Kidney (tissue), 14 donors: ENCODE results near the gene SLC12A9. TPM values are rescaled to one million over a fixed set of nuclear protein-coding genes. Genes with fewer than 3 reads are reported as not detected.
A peak's percentile ranks its signal among the peaks of the same experiment; 100 is the strongest.

Experiments used
- DNase-seq, 5 donors: peaks; one replicate each; pipeline ENCODE4 v3.0.0-alpha.2; 2013 to 2020
- FAIRE-seq: peaks from 2 replicates; lab custom pipeline; 2012; peaks lifted over from hg19 to GRCh38; lab: Jason Lieb, UNC
- H3K27ac ChIP-seq, 2 donors: one replicate each; pipeline ENCODE4 v1.7.0; 2013; ENCODE audit warnings: low read depth in 2 of 2, low read length in 2 of 2, inconsistent platforms in 1 of 2
- H3K27me3 ChIP-seq: one replicate; pipeline ENCODE4 v1.7.1; 2013; ENCODE audit warnings: low read length, inconsistent platforms; ENCODE audit not compliant: control insufficient read depth, insufficient read depth
- H3K36me3 ChIP-seq, 3 donors: one replicate each; pipeline versions ENCODE4 v1.7.0 to v1.7.1; 2013; ENCODE audit warnings: low read length in 3 of 3, control low read depth in 1 of 3, inconsistent platforms in 1 of 3; ENCODE audit not compliant: insufficient read depth in 3 of 3, control insufficient read depth in 2 of 3
- H3K4me1 ChIP-seq, 3 donors: one replicate each; pipeline versions ENCODE4 v1.7.0 to v1.7.1; 2013; ENCODE audit warnings: low read length in 3 of 3, inconsistent platforms in 1 of 3, low read depth in 1 of 3; ENCODE audit not compliant: control insufficient read depth in 2 of 3, insufficient read depth in 2 of 3
- H3K4me3 ChIP-seq, 3 donors: one replicate each; pipeline versions ENCODE4 v1.7.0 to v1.8.1; 2013; ENCODE audit warnings: low read length in 3 of 3, control low read depth in 1 of 3, inconsistent platforms in 1 of 3
- H3K9ac ChIP-seq, 3 donors: one replicate each; pipeline versions ENCODE4 v1.7.0 to v1.7.1; 2013; ENCODE audit warnings: low read length in 3 of 3, control low read depth in 1 of 3, inconsistent platforms in 1 of 3
- H3K9me3 ChIP-seq, 3 donors: one replicate each; pipeline versions ENCODE4 v1.7.0 to v1.7.1; 2013; ENCODE audit warnings: low read length in 3 of 3, control low read depth in 1 of 3, inconsistent platforms in 1 of 3; ENCODE audit not compliant: control insufficient read depth in 2 of 3, insufficient read depth in 1 of 3
- intact Hi-C: fragments of 100-400 bp; cut with DNase I; formaldehyde crosslinking; loops from one replicate; pipeline ENCODE4 v1.11.1; 2022
- polyA plus RNA-seq: library from polyadenylated mRNA; stranded (reverse); fragments of 350-450 nt; fragmentation: Illumina TruSeq; extraction: RNeasy Lipid Tissue Mini Kit (QIAGEN cat#74804); gene quantifications from one replicate; pipeline ENCODE4 v1.2.3, GENCODE V29; 2014; ENCODE audit warnings: low read depth, low replicate concordance; ENCODE audit not compliant: insufficient read depth
- total RNA-seq: library from RNA; stranded (reverse); fragmentation: NEBNext Ultra II Directional; extraction: Animal tissue kit (Norgen Biotek cat#: 25700); gene quantifications from one replicate; pipeline ENCODE4 v1.2.1, GENCODE V29; 2021
- TF ChIP-seq, protein P1 (sequence below): IDR thresholded peaks from 3 replicates; pipeline ENCODE4 v1.5.1; 2012; ENCODE audit warnings: mild to moderate bottlenecking, moderate library complexity, borderline replicate concordance; ENCODE audit not compliant: insufficient read depth; ENCODE audit errors: extremely low read depth
- donor health status: control.
- donor health status: control.
- donor health status: control.
- donor health status: control.
- donor health status: control.
- donor health status: DM: yes; HTN: yes; CAD: no.
- donor health status: Normal renal cell carcinoma (clear cell type).

SLC12A9 gene
- total and polyA plus RNA-seq, 2 donors from 2014 or later, result 19.7 to 29.9 TPM

DNA sequence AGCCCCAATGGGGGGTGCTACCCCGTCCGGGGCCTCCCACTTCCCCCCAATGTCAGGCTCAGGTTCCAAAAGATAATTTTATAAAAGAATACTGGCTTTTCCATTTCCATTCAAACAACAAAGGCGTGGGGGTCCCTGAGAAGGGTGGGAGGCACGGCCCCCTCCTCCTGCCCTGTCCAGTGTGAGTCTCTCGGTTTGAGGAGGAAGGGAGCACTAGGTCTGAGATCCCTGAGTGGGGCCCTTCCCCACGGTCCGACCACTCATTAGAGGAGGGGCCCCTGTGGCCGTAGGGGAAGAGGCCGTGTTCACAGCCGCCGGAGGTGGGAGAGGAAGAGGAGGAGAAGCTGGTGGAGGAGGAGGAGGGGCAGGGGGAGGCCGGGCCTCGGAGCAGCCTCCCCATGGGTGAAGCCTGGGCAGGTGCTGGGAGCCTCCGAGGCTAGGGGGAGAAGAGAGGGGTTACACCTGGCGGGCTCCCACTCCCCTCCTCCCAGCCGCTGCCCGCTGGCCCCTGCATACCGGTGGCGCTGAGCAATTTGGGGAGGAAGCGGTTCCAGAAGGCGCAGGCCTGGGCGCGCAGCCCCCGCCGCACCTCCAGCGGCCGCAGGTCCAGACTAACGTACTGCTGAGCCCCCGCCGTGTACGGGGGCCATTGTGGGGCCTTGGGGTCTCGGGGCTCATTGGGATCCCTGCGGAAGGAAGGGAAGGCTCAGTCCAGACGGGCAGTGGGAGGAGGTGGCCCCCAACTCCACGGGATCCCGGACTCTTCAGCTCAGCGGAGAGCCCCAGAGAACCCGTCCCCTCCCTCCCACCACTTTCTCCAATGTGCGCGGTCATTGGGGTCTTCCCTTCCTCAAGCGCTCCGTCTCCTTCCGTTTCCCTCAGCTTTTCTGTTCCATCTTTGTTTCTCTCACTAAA is 38.4 kb downstream of the SLC12A9 start:
- FAIRE-seq (no peak), DNase-seq (peak; percentile 43 to 86 (median 73))
- intact Hi-C loops, result no loop called here
- no peaks in the 10 kb centered on the region for H3K9me3 ChIP-seq
- TF ChIP-seq, protein P1, sequence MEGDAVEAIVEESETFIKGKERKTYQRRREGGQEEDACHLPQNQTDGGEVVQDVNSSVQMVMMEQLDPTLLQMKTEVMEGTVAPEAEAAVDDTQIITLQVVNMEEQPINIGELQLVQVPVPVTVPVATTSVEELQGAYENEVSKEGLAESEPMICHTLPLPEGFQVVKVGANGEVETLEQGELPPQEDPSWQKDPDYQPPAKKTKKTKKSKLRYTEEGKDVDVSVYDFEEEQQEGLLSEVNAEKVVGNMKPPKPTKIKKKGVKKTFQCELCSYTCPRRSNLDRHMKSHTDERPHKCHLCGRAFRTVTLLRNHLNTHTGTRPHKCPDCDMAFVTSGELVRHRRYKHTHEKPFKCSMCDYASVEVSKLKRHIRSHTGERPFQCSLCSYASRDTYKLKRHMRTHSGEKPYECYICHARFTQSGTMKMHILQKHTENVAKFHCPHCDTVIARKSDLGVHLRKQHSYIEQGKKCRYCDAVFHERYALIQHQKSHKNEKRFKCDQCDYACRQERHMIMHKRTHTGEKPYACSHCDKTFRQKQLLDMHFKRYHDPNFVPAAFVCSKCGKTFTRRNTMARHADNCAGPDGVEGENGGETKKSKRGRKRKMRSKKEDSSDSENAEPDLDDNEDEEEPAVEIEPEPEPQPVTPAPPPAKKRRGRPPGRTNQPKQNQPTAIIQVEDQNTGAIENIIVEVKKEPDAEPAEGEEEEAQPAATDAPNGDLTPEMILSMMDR, result no peak
- peak overlapping the region in 2 of 3 donors; percentile 53 to 67 for H3K9ac ChIP-seq
- H3K36me3 ChIP-seq, result peaks cover 11 to 29% (median 20%) of the 10 kb centered on the region in 3 donors
- peak overlapping the region; percentile 58 to 72 (median 71) for H3K4me3 ChIP-seq
- peak overlapping the region; percentile 89 to 95 for H3K27ac ChIP-seq
- peaks cover under 1% of the 10 kb centered on the region for H3K27me3 ChIP-seq
- H3K4me1 ChIP-seq, result peaks cover 0 to 19% (median 4%) of the 10 kb centered on the region in 3 donors

DNA sequence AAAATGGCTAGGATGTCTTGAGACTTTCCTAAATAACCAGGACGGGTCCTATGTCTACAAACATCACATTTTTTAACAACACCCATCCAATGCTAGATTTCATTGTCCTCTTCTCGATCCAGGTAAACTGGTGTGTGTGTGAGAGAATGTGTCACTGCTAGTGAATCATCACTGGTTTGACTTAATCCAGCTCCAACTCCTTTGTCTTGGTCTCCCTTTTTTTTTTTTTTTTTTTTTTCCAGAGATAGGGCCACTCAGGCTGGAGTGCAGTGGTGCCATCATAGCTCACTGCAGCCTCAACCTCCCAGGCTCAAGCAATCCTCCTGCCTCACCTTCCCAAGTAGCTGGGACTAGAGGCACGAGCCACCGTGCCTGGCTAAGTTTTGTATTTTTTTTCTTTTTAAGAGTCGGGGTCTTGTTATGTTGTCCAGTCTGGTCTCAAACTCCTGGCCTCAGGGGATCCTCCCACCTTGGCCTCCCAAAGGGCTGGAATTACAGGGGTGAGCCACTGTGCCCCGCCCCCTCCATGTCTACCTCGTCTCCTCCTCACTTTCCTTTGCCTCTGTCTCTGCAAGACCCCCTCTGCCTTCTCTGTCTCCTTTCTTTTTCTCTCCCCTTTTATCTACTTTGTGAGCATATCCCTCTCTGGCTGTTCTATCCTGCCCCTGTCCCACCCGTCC is 39.2 kb downstream of the SLC12A9 start:
- H3K4me1 ChIP-seq, result peaks cover 0 to 24% (median 4%) of the 10 kb centered on the region in 3 donors
- TF ChIP-seq, protein P1, result no peak
- H3K27me3 ChIP-seq, result peaks cover 5% of the 10 kb centered on the region
- H3K36me3 ChIP-seq, result peaks cover 7 to 21% (median 12%) of the 10 kb centered on the region in 3 donors
- H3K4me3 ChIP-seq, result peak overlapping the region in 1 of 3 donors; percentile 46
- FAIRE-seq (no peak), DNase-seq (peak in 1 of 5 donors; percentile 54)
- H3K9me3 ChIP-seq, result no peaks in the 10 kb centered on the region
- H3K27ac ChIP-seq, result no peak overlapping the region
- intact Hi-C loops, result no loop called here
- H3K9ac ChIP-seq, result peak overlapping the region in 1 of 3 donors; percentile 22

DNA sequence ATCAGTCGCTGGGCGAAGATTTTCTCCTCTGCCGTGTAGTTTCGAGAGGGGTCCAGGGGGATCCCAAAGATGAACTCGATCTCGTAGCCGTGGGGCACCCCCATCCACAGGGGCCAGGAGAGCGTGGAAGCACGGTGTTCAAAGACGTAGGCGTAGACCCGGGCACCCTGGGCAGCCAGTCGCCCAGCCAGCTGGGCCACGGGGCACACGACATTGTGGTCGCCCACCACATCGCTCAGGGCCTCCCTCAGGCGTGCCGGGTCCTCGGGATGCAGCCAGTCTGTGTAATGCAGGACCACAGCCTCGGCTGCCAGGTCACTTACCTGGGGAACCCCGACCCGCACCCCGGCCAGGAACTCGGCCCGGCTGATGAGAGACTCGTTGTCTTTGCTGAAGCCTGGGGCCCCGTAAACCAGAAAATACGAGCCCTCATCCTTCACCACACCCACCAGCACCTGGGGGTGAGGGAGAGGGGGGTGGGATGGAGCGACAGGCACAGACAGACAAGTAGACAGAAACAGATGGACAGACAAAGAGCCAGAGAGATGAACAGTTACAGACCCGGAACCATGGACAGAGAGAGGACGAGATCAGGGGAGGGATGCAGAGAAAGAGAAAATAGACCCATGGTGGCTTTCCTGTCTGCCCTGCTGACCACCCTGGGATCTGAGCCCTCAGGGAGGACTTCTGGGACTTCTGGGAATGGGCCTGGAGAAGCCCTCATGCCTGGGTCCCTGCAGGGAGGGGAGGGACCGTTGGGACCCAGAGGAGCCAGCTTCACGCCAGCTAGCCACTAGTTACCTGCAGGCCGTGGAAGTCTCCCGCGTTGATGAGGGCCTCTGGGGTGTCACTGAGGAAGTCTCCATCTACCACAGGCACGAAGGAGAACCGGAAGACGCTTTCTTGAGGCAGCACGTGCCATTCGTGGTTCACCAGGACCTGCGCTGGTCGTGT is 40.1 kb downstream of the SLC12A9 start:
- peaks cover 0 to 21% (median 4%) of the 10 kb centered on the region in 3 donors for H3K4me1 ChIP-seq
- FAIRE-seq (no peak), DNase-seq (peak in 2 of 5 donors; percentile 62 to 77)
- no peak overlapping the region for H3K27ac ChIP-seq
- peaks cover 5% of the 10 kb centered on the region for H3K27me3 ChIP-seq
- H3K36me3 ChIP-seq, result peaks cover 4 to 11% (median 4%) of the 10 kb centered on the region in 3 donors
- no peaks in the 10 kb centered on the region for H3K9me3 ChIP-seq
- H3K9ac ChIP-seq, result no peak overlapping the region
- intact Hi-C loops, result no loop called here
- TF ChIP-seq, protein P1, result no peak
- no peak overlapping the region for H3K4me3 ChIP-seq
